GM18505 (cell line): Measurements from ENCODE around the gene DTNBP1.
"Not testable (repeated sequence)": the region's sequence is repeated elsewhere in the genome, so short reads cannot be mapped to it uniquely, and the experiment has no call there.

Source experiments
- ATAC-seq: cut with Tn5 transposase; IDR thresholded peaks from one replicate; pipeline ENCODE4 v1.9.1; 2021; ENCODE audit not compliant: unreplicated experiment
- POLR2A ChIP-seq: IDR thresholded peaks from 4 replicates; pipeline ENCODE4 v1.6.1; 2011; ENCODE audit warnings: borderline replicate concordance; ENCODE audit not compliant: insufficient read depth, insufficient read length; ENCODE audit errors: extremely low read depth

Gene DTNBP1

GRCh38 chr6:15681946-15682345 lies 19.1 kb upstream of the DTNBP1 start:
- no peak for ATAC-seq
- no peak for TF ChIP-seq POLR2A

GRCh38 chr6:15678514-15678913 lies 15.7 kb upstream of the DTNBP1 start:
- ATAC-seq = no peak
- TF ChIP-seq POLR2A = no peak

- no peak for TF ChIP-seq POLR2A
- ATAC-seq = no peak
Observed at GRCh38 chr6:15677822-15678221, 15.0 kb upstream of the DTNBP1 start.

- TF ChIP-seq POLR2A = no peak
- ATAC-seq = no peak
Observed at GRCh38 chr6:15675536-15676220, 12.8 kb upstream of the DTNBP1 start.

- no peak for ATAC-seq
- no peak for TF ChIP-seq POLR2A
Observed at GRCh38 chr6:15674690-15675386, 12.0 kb upstream of the DTNBP1 start.

- no peak for ATAC-seq
- TF ChIP-seq POLR2A = no peak
Observed at GRCh38 chr6:15673666-15674065, 10.8 kb upstream of the DTNBP1 start.

- no peak for TF ChIP-seq POLR2A
- ATAC-seq = no peak
Observed at GRCh38 chr6:15672818-15673217, 10.0 kb upstream of the DTNBP1 start.

- TF ChIP-seq POLR2A = no peak
- ATAC-seq = no peak
Observed at GRCh38 chr6:15672291-15672690, 9.5 kb upstream of the DTNBP1 start.

GRCh38 chr6:15668918-15669317 lies 6.1 kb upstream of the DTNBP1 start:
- no peak for TF ChIP-seq POLR2A
- ATAC-seq = no peak

- ATAC-seq = not testable (repeated sequence)
Observed at GRCh38 chr6:15666896-15667295, 4.1 kb upstream of the DTNBP1 start.

- ATAC-seq = no peak
- no peak for TF ChIP-seq POLR2A
Observed at GRCh38 chr6:15665237-15665636, 2.4 kb upstream of the DTNBP1 start.

GRCh38 chr6:15663130-15663871 lies 473 bp upstream of the DTNBP1 start:
- no peak for TF ChIP-seq POLR2A
- ATAC-seq = no peak

- TF ChIP-seq POLR2A = no peak
- ATAC-seq = no peak
Observed at GRCh38 chr6:15661853-15662325, 939 bp downstream of the DTNBP1 start.

GRCh38 chr6:15659181-15659580 lies 3.6 kb downstream of the DTNBP1 start:
- no peak for TF ChIP-seq POLR2A

More at GRCh38 chr6:15659181-15659580, 3.6 kb downstream of the DTNBP1 start:
- ATAC-seq = no peak
